HL-60 (cell line): ENCODE results near the gene TTC23L.

ENCODE experiments used
- CTCF ChIP-seq: IDR thresholded peaks from one replicate; pipeline ENCODE4 v1.5.1; 2011; ENCODE audit warnings: low read length, control low read depth, inconsistent platforms; ENCODE audit not compliant: insufficient read depth
- GABPA ChIP-seq: IDR thresholded peaks from 2 replicates; pipeline ENCODE4 v1.6.1; 2012; ENCODE audit warnings: low read depth
- POLR2AphosphoS5 ChIP-seq: IDR thresholded peaks from 2 replicates; pipeline ENCODE4 v1.6.1; 2012; ENCODE audit warnings: low read depth
- REST ChIP-seq: IDR thresholded peaks from 2 replicates; pipeline ENCODE4 v1.6.1; 2012; ENCODE audit warnings: low read depth; ENCODE audit not compliant: insufficient replicate concordance
- SPI1 ChIP-seq: IDR thresholded peaks from 2 replicates; pipeline ENCODE4 v1.6.1; 2012; ENCODE audit warnings: low read depth, mild to moderate bottlenecking, borderline replicate concordance

GRCh38 chr5:34833090-34833489 lies 5.9 kb upstream of the TTC23L start:
- no peak for TF ChIP-seq CTCF
- TF ChIP-seq POLR2AphosphoS5 = no peak
- no peak for TF ChIP-seq GABPA
- no peak for TF ChIP-seq REST
- TF ChIP-seq SPI1 = no peak
